K562 (cell line): Measurements from ENCODE around the gene HOXC12. TPM values are rescaled to one million over a fixed set of nuclear protein-coding genes. Genes with fewer than 3 reads are reported as not detected.

Source experiments
- BRD4 ChIP-seq: fragments of 200-600 bp; sonication (generic); IDR thresholded peaks from 2 replicates; pipeline ENCODE4 v1.6.1; 2017; ENCODE audit warnings: inconsistent platforms
- CREB5 ChIP-seq: fragments of 250-450 bp; sonication (Bioruptor Pico); IDR thresholded peaks from 2 replicates; pipeline ENCODE4 v1.5.0; 2020; ENCODE audit warnings: mild to moderate bottlenecking
- CTCF ChIP-seq, 3 experiments: IDR thresholded peaks in 2 of 3; conservative IDR thresholded peaks in 1 of 3; 2 replicates each; pipeline ENCODE4 v1.5.1; 2011 to 2012; ENCODE audit warnings: low read length in 3 of 3, mild to moderate bottlenecking in 3 of 3, control low read depth in 2 of 3, improper control_type of control experiment in 1 of 3, inconsistent platforms in 1 of 3, low read depth in 1 of 3, mixed read lengths in 1 of 3, moderate library complexity in 1 of 3; ENCODE audit not compliant: insufficient read depth in 2 of 3
- EP400 ChIP-seq: fragments of 450-650 bp; IDR thresholded peaks from 2 replicates; pipeline ENCODE4 v1.6.1; 2017; ENCODE audit warnings: antibody characterized with exemption, mild to moderate bottlenecking, moderate library complexity
- HMGN3 ChIP-seq: IDR thresholded peaks from 2 replicates; pipeline ENCODE4 v1.6.1; 2011; ENCODE audit warnings: borderline replicate concordance, low read depth, mild to moderate bottlenecking, mixed read lengths, low read length; ENCODE audit not compliant: insufficient read length; ENCODE audit errors: extremely low read depth
- HSF4 ChIP-seq: fragments of 250-450 bp; sonication (Bioruptor Pico); IDR thresholded peaks from 2 replicates; pipeline ENCODE4 v2.1.2; 2022; ENCODE audit warnings: mild to moderate bottlenecking, moderate library complexity, borderline replicate concordance
- IRF9 ChIP-seq: fragments of 450-650 bp; IDR thresholded peaks from 2 replicates; pipeline ENCODE4 v1.6.1; 2016; ENCODE audit warnings: missing biosample characterization, missing genetic modification characterization
- JUND ChIP-seq, 2 experiments: IDR thresholded peaks; 2 replicates in 1 of 2; 3 replicates in 1 of 2; pipeline ENCODE4 v1.6.1; 2011; ENCODE audit warnings: borderline replicate concordance in 2 of 2, low read depth in 2 of 2, low read length in 2 of 2, improper control_type of control experiment in 1 of 2, missing biosample characterization in 1 of 2, missing genetic modification characterization in 1 of 2, missing genetic modification reagents in 1 of 2
- PKNOX1 ChIP-seq: fragments of 450-650 bp; IDR thresholded peaks from 2 replicates; pipeline ENCODE4 v1.6.1; 2016
- SMARCA5 ChIP-seq: fragments of 450-650 bp; IDR thresholded peaks from 2 replicates; pipeline ENCODE4 v1.6.1; 2016
- SMC3 ChIP-seq: conservative IDR thresholded peaks from 2 replicates; pipeline ENCODE4 v1.6.1; 2011; ENCODE audit warnings: low read depth, low read length, improper control_type of control experiment; ENCODE audit not compliant: insufficient read depth
- SNAPC5 ChIP-seq: fragments of 250-450 bp; sonication (Bioruptor Pico); IDR thresholded peaks from 2 replicates; pipeline ENCODE4 v1.8.0; 2021; ENCODE audit warnings: moderate library complexity, mild to moderate bottlenecking, inconsistent platforms
- SRF ChIP-seq, 2 experiments: fragments of 250-450, 450-650 bp in 1 of 2; sonication (Bioruptor Pico) in 1 of 2; sonication (generic) in 1 of 2; formaldehyde crosslinking; IDR thresholded peaks; 2 replicates each; pipeline versions ENCODE4 v1.5.0 to v1.5.1; 2020 to 2022; ENCODE audit warnings: mild to moderate bottlenecking in 1 of 2, missing genetic modification reagents in 1 of 2
- U2AF1 ChIP-seq: fragments of 200-400 bp; formaldehyde crosslinking; optimal IDR thresholded peaks from 2 replicates; pipeline ENCODE3; 2017; ENCODE audit warnings: mild to moderate bottlenecking, low read depth, low read length, moderate library complexity
- ZBTB34 ChIP-seq: fragments of 250-450 bp; sonication (Bioruptor Pico); IDR thresholded peaks from 2 replicates; pipeline ENCODE4 v1.8.0; 2021; ENCODE audit warnings: mild to moderate bottlenecking, moderate library complexity
- ZNF384 ChIP-seq: IDR thresholded peaks from 2 replicates; pipeline ENCODE4 v1.6.1; 2012; ENCODE audit warnings: low read depth, low read length, improper control_type of control experiment
- ZNF445 ChIP-seq: fragments of 250-450 bp; sonication (Bioruptor Pico); IDR thresholded peaks from 2 replicates; pipeline ENCODE4 v1.4.0; 2020; ENCODE audit warnings: low read depth, mild to moderate bottlenecking, moderate library complexity
- polyA plus RNA-seq, 8 experiments: library from polyadenylated mRNA; depleted of rRNA in 4 of 8; stranded (reverse) in 5 of 8; unstranded in 3 of 8; fragments of >200 nt; fragmentation: Nextera tagmentation in 2 of 8; fragmentation: Illumina TruSeq in 1 of 8; extraction: Ambion mirVana in 2 of 8; extraction: Trizol in 1 of 8; gene quantifications; 2 replicates each; pipeline versions ENCODE4 v1.2.1 to v1.2.3, GENCODE V29; 2011 to 2014; ENCODE audit warnings: inconsistent platforms in 1 of 8, missing spikeins in 1 of 8
- total RNA-seq, 7 experiments: library from RNA; depleted of rRNA in 6 of 7; stranded (reverse); fragments of >200 nt in 6 of 7; fragmentation: Illumina TruSeq in 2 of 7; extraction: Trizol in 2 of 7; gene quantifications; 2 replicates each; pipeline versions ENCODE4 v1.2.1 to v1.2.3, GENCODE V29; 2011 to 2021; ENCODE audit warnings: low replicate concordance in 1 of 7

HOXC12 gene
- total and polyA plus RNA-seq, 9 of the 15 experiments (the other 6 are each of a cell fraction or from before 2014, with no cell fraction given): 0.04 to 0.36 (median 0.11) TPM; not detected in 1

- TF ChIP-seq PKNOX1 (peak; percentile 27; the same call in 1 of the 2 replicates), ZBTB34 (CRISPR knock-in tag) (no peak), SMC3 (0 out of 2 replicates have a peak, but pooled peaks have one; percentile 7), U2AF1 (no peak), CTCF (IDR thresholded peaks at IDR 0.05 in 2 of 3, conservative IDR thresholded peaks at IDR 0.05 in 1 of 3; ENCODE audit: insufficient read depth in 2 of 3, low read depth in 1 of 3, low read length in 3 of 3) (peak; percentile 53 to 77 (median 73)), EP400 (no peak), BRD4 (no peak), HSF4 (no peak), ZNF445 (CRISPR knock-in tag) (no peak), JUND (IDR thresholded peaks at IDR 0.05; ENCODE audit: borderline replicate concordance, low read depth, low read length) (peak; percentile 18; the same call in 1 of the 2 replicates), JUND (tag; IDR thresholded peaks at IDR 0.05; ENCODE audit: borderline replicate concordance, low read depth, low read length) (no peak; the same call in 2 of the 3 replicates), ZNF384 (no peak), SNAPC5 (CRISPR knock-in tag) (no peak), CREB5 (CRISPR knock-in tag) (no peak), HMGN3 (no peak), SMARCA5 (peak; percentile 35; the same call in 1 of the 2 replicates), IRF9 (tag) (no peak), SRF (CRISPR knock-in tag; IDR thresholded peaks at IDR 0.05) (0 out of 4 replicates have a peak, but pooled peaks of 1 of the 2 experiments have one; percentile 11)
These were observed 34.8 kb downstream of the HOXC12 start (continued) for GRCh38 chr12:53989227-53990113.
